HG03457 (cell line): ENCODE measurements around the gene ARHGDIG.

ENCODE experiments used
- ATAC-seq: cut with Tn5 transposase; IDR thresholded peaks from one replicate; pipeline ENCODE4 v1.9.1; 2021; ENCODE audit warnings: moderate number of reproducible peaks; ENCODE audit not compliant: unreplicated experiment

Gene ARHGDIG

GRCh38 chr16:279531-279930 lies 860 bp upstream of the ARHGDIG start:
- no peak for ATAC-seq

- ATAC-seq: no peak
Observed at GRCh38 chr16:280005-280460, 358 bp upstream of the ARHGDIG start.

- no peak for ATAC-seq
Observed at GRCh38 chr16:280991-281659, 734 bp downstream of the ARHGDIG start.

GRCh38 chr16:281660-282255 lies 1.4 kb downstream of the ARHGDIG start:
- no peak for ATAC-seq

GRCh38 chr16:282491-282890 lies 2.1 kb downstream of the ARHGDIG start:
- no peak for ATAC-seq

- ATAC-seq: no peak
Observed at GRCh38 chr16:283033-283805, 2.8 kb downstream of the ARHGDIG start, which contains the start of gene PDIA2. PDIA2 (plus strand) TSS chr16:283164; CDS start chr16:283170, 6 bp downstream.

GRCh38 chr16:284204-285120 lies 4.1 kb downstream of the ARHGDIG start:
- no peak for ATAC-seq

GRCh38 chr16:285146-286055 lies 5.0 kb downstream of the ARHGDIG start:
- no peak for ATAC-seq

- no peak for ATAC-seq
Observed at GRCh38 chr16:286491-287297, 6.3 kb downstream of the ARHGDIG start.

- ATAC-seq: no peak
Observed at GRCh38 chr16:287298-287811, 7.0 kb downstream of the ARHGDIG start.

- no peak for ATAC-seq
Observed at GRCh38 chr16:287981-288920, 7.9 kb downstream of the ARHGDIG start.

- no peak for ATAC-seq
Observed at GRCh38 chr16:289395-289997, 9.1 kb downstream of the ARHGDIG start.

- no peak for ATAC-seq
Observed at GRCh38 chr16:290015-290680, 9.8 kb downstream of the ARHGDIG start.

- ATAC-seq: no peak
Observed at GRCh38 chr16:290681-291405, 10.5 kb downstream of the ARHGDIG start.

GRCh38 chr16:291539-291938 lies 11.1 kb downstream of the ARHGDIG start:
- no peak for ATAC-seq
